Measurements from ENCODE around the gene SLC7A9. TPM values are rescaled to one million over a fixed set of nuclear protein-coding genes. Genes with fewer than 3 reads are reported as not detected.
"Not testable (repeated sequence)": the region's sequence is repeated elsewhere in the genome, so short reads cannot be mapped to it uniquely, and the experiment has no call there.

The SLC7A9 gene
- total and polyA plus RNA-seq, 2 of the 13 experiments (the other 11 are each of a cell fraction or from before 2014, with no cell fraction given), result 4.7 to 8.3 TPM

GRCh38 chr19:32787161-32787813 lies 82.3 kb downstream of the SLC7A9 start:
- POLR2A ChIA-PET; H3K9ac ChIP-seq (ENCODE audit: insufficient read depth, low read depth, low read length); H3K79me2 ChIP-seq (ENCODE audit: insufficient read depth, low read length); H3K4me1 ChIP-seq (ENCODE audit: insufficient read depth, low read length); CTCF ChIA-PET (ENCODE audit: low intra/inter-chr PET ratio, low total read pairs); H3K9me3 ChIP-seq (ENCODE audit: low read length); H2AFZ ChIP-seq (ENCODE audit: low read length); H4K20me1 ChIP-seq (ENCODE audit: insufficient read depth, low read length); BruUV-seq (replicated peaks); H3K36me3 ChIP-seq (replicated peaks in 1 of 2; ENCODE audit: control insufficient read depth in 1 of 2, insufficient read depth in 2 of 2, low read length in 2 of 2); in situ Hi-C loops (cut with HindIII; ENCODE audit: extremely low pct_ligation_motif_present, low pct_unique_long_range_greater_than_20kb); intact Hi-C loops (cut with micrococcal nuclease; ENCODE audit: unreplicated experiment); H3K27ac ChIP-seq (ENCODE audit: extremely low read length, insufficient read depth, low read length); H3K27me3 ChIP-seq (ENCODE audit: control insufficient read depth in 1 of 2, insufficient read depth in 2 of 2, low read length in 2 of 2); TF ChIP-seq FOXA1 (IDR thresholded peaks at IDR 0.05): not testable (repeated sequence)
- H3K4me2 ChIP-seq (ENCODE audit: low read depth, low read length), result peak overlapping the region; percentile 32; the same call in 1 of the 2 replicates
- peak; percentile 51; the same call in 2 of the 3 replicates for ATAC-seq
- peak; percentile 24; the same call in 1 of the 2 replicates for TF ChIP-seq CTCF (CRISPR knock-in tag; IDR thresholded peaks at IDR 0.05)
- peak; percentile 62 for TF ChIP-seq FOXA3 (CRISPR knock-in tag; IDR thresholded peaks at IDR 0.05)
- peak; percentile 83 for TF ChIP-seq FOXA1 (CRISPR knock-in tag; IDR thresholded peaks at IDR 0.05)
- peak; percentile 23; the same call in 1 of the 2 replicates for TF ChIP-seq ZNF687 (CRISPR knock-in tag; IDR thresholded peaks at IDR 0.05)
- DNase-seq (ENCODE audit: low spot score), result peak; percentile 37
- WGBS (ENCODE audit: low lambda C conversion rate), result 50% methylated on average over 2 of the region's 12 CpGs
- FAIRE-seq, result peak; percentile 32
- peak overlapping the region in 1 of 3 experiments; percentile 44; a peak in 1 of 6 replicates for H3K4me3 ChIP-seq (replicated peaks in 1 of 3; ENCODE audit: insufficient read depth in 1 of 3, low read depth in 2 of 3, low read length in 3 of 3)

GRCh38 chr19:32782089-32782488 lies 87.5 kb downstream of the SLC7A9 start:
- BruUV-seq (replicated peaks); H3K27me3 ChIP-seq (ENCODE audit: control insufficient read depth in 1 of 2, insufficient read depth in 2 of 2, low read length in 2 of 2); intact Hi-C loops (cut with micrococcal nuclease; ENCODE audit: unreplicated experiment); in situ Hi-C loops (cut with HindIII; ENCODE audit: extremely low pct_ligation_motif_present, low pct_unique_long_range_greater_than_20kb); H3K36me3 ChIP-seq (replicated peaks in 1 of 2; ENCODE audit: control insufficient read depth in 1 of 2, insufficient read depth in 2 of 2, low read length in 2 of 2); DNase-seq (ENCODE audit: low spot score); H4K20me1 ChIP-seq (ENCODE audit: insufficient read depth, low read length); H3K27ac ChIP-seq (ENCODE audit: extremely low read length, insufficient read depth, low read length); H2AFZ ChIP-seq (ENCODE audit: low read length); H3K4me1 ChIP-seq (ENCODE audit: insufficient read depth, low read length); H3K9ac ChIP-seq (ENCODE audit: insufficient read depth, low read depth, low read length); POLR2A ChIA-PET; ATAC-seq; FAIRE-seq; H3K4me2 ChIP-seq (ENCODE audit: low read depth, low read length); H3K4me3 ChIP-seq (replicated peaks in 1 of 3; ENCODE audit: insufficient read depth in 1 of 3, low read depth in 2 of 3, low read length in 3 of 3); H3K9me3 ChIP-seq (ENCODE audit: low read length); H3K79me2 ChIP-seq (ENCODE audit: insufficient read depth, low read length); CTCF ChIA-PET (ENCODE audit: low intra/inter-chr PET ratio, low total read pairs): not testable (repeated sequence)
- 48% methylated on average over 1 of the region's 1 CpG for WGBS (ENCODE audit: low lambda C conversion rate)
